Measurements from ENCODE around the gene HDHD3. TPM values are rescaled to one million over a fixed set of nuclear protein-coding genes. Genes with fewer than 3 reads are reported as not detected.

Gene HDHD3
- 100 to 1,000 TPM; 132 to 141 TPM for total RNA-seq

GRCh38 chr9:113376634-113377567 lies at the start of gene HDHD3:
HDHD3 (minus strand) TSS chr9:113376986; CDS start chr9:113374354, 2,632 bp downstream.
- Histone ChIP-seq H3K36me3 (peaks cover 8% of the 10 kb centered on the region), H3K9ac (ENCODE audit: low read depth in 2 of 2, low read length in 2 of 2) (peak within 1 kb of the TSS; percentile 84 to 85), H3K4me1 (peaks cover 11% of the 10 kb centered on the region), H3K4me3 (peak within 1 kb of the TSS; percentile 69), H3K9me3 (no peaks in the 10 kb centered on the region), H3K27ac (peak within 1 kb of the TSS; percentile 89), H3K27me3 (no peaks in the 10 kb centered on the region)
- no peak for TF ChIP-seq CTCF (IDR thresholded peaks at IDR 0.05)
- intact Hi-C loops (cut with DNase I), result no loop called here
- DNase-seq, result peak; percentile 92

- Histone ChIP-seq H3K9me3 (no peaks in the 10 kb centered on the region), H3K27ac (no peak overlapping the region), H3K4me3 (no peak overlapping the region), H3K27me3 (no peaks in the 10 kb centered on the region), H3K4me1 (no peaks in the 10 kb centered on the region), H3K36me3 (no peaks in the 10 kb centered on the region), H3K9ac (ENCODE audit: low read depth in 2 of 2, low read length in 2 of 2) (no peak overlapping the region)
- no peak for DNase-seq
- intact Hi-C loops (cut with DNase I), result no loop called here
- no peak for TF ChIP-seq CTCF (IDR thresholded peaks at IDR 0.05)
These were observed 48.3 kb upstream of the HDHD3 start for GRCh38 chr9:113425072-113425471.

- intact Hi-C loops (cut with DNase I), result no loop called here
- H3K27me3 ChIP-seq, result no peaks in the 10 kb centered on the region
- H3K4me1 ChIP-seq, result no peaks in the 10 kb centered on the region
- TF ChIP-seq CTCF (IDR thresholded peaks at IDR 0.05), result no peak
- H3K36me3 ChIP-seq, result no peaks in the 10 kb centered on the region
- DNase-seq, result no peak
- no peaks in the 10 kb centered on the region for H3K9me3 ChIP-seq
- H3K27ac ChIP-seq, result no peak overlapping the region
- no peak overlapping the region for H3K4me3 ChIP-seq
- no peak overlapping the region for H3K9ac ChIP-seq (ENCODE audit: low read depth in 2 of 2, low read length in 2 of 2)
These were observed 44.9 kb upstream of the HDHD3 start for GRCh38 chr9:113421726-113422125.

GRCh38 chr9:113417370-113417769 lies 40.6 kb upstream of the HDHD3 start:
- Histone ChIP-seq H3K4me1 (no peaks in the 10 kb centered on the region), H3K9ac (ENCODE audit: low read depth in 2 of 2, low read length in 2 of 2) (no peak overlapping the region), H3K4me3 (no peak overlapping the region), H3K9me3 (no peaks in the 10 kb centered on the region), H3K27me3 (no peaks in the 10 kb centered on the region), H3K27ac (no peak overlapping the region), H3K36me3 (no peaks in the 10 kb centered on the region)
- TF ChIP-seq CTCF (IDR thresholded peaks at IDR 0.05), result no peak
- intact Hi-C loops (cut with DNase I), result no loop called here
- no peak for DNase-seq

GRCh38 chr9:113416149-113416721 lies 39.4 kb upstream of the HDHD3 start:
- DNase-seq, result no peak
- H3K27me3 ChIP-seq, result no peaks in the 10 kb centered on the region
- H3K4me3 ChIP-seq, result no peak overlapping the region
- no peaks in the 10 kb centered on the region for H3K9me3 ChIP-seq
- H3K27ac ChIP-seq, result peak overlapping the region; percentile 29
- H3K4me1 ChIP-seq, result no peaks in the 10 kb centered on the region
- no peak overlapping the region for H3K9ac ChIP-seq (ENCODE audit: low read depth in 2 of 2, low read length in 2 of 2)
- no peak for TF ChIP-seq CTCF (IDR thresholded peaks at IDR 0.05)
- no peaks in the 10 kb centered on the region for H3K36me3 ChIP-seq
- intact Hi-C loops (cut with DNase I), result no loop called here

Measured in colonic mucosa (tissue), 4 donors.